Measurements from ENCODE around the gene DACH1. TPM values are rescaled to one million over a fixed set of nuclear protein-coding genes. Genes with fewer than 3 reads are reported as not detected.

DACH1 gene
- total RNA-seq, 4 donors from 2014 or later: 0.38 to 5.8 (median 2.5) TPM

GRCh38 chr13:71603255-71603654 is 263.7 kb downstream of the DACH1 start:
- TF ChIP-seq CTCF (IDR thresholded peaks at IDR 0.05) (no peak), POLR2A (IDR thresholded peaks at IDR 0.05) (no peak)
- DNase-seq (ENCODE audit: low spot score in 2 of 2): no peak
- 88 to 89% methylated on average over 2 of the region's 2 CpGs for WGBS, 2 donors
- H3K4me3 ChIP-seq (ENCODE audit: low read depth, poor library complexity, severe bottlenecking): no peak overlapping the region
- intact Hi-C loops (cut with DNase I; ENCODE audit: low total_unique reads): no loop called here

GRCh38 chr13:71602344-71602743 is 264.7 kb downstream of the DACH1 start:
- 46 to 48% methylated on average over 3 of the region's 3 CpGs for WGBS, 2 donors
- TF ChIP-seq POLR2A (IDR thresholded peaks at IDR 0.05) (no peak), CTCF (IDR thresholded peaks at IDR 0.05) (no peak)
- intact Hi-C loops (cut with DNase I; ENCODE audit: low total_unique reads): no loop called here

GRCh38 chr13:71597150-71597549 is 269.9 kb downstream of the DACH1 start:
- WGBS, 2 donors: 86 to 88% methylated on average over 1 of the region's 1 CpG
- intact Hi-C loops (cut with DNase I; ENCODE audit: low total_unique reads): no loop called here
- DNase-seq (ENCODE audit: low spot score in 2 of 2): no peak
- no peak overlapping the region for H3K4me3 ChIP-seq (ENCODE audit: low read depth, poor library complexity, severe bottlenecking)
- TF ChIP-seq POLR2A (IDR thresholded peaks at IDR 0.05) (no peak), CTCF (IDR thresholded peaks at IDR 0.05) (no peak)

More at GRCh38 chr13:71602344-71602743, 264.7 kb downstream of the DACH1 start:
- H3K4me3 ChIP-seq (ENCODE audit: low read depth, poor library complexity, severe bottlenecking): no peak overlapping the region
- DNase-seq (ENCODE audit: low spot score in 2 of 2): no peak

- intact Hi-C loops (cut with DNase I; ENCODE audit: low total_unique reads): no loop called here
- H3K4me3 ChIP-seq (ENCODE audit: low read depth, poor library complexity, severe bottlenecking): no peak overlapping the region
- DNase-seq (ENCODE audit: low spot score in 2 of 2): no peak
- TF ChIP-seq POLR2A (IDR thresholded peaks at IDR 0.05): no peak
- no peak for TF ChIP-seq CTCF (IDR thresholded peaks at IDR 0.05)
- WGBS, 2 donors: 92 to 95% methylated on average over 3 of the region's 3 CpGs
Measured at GRCh38 chr13:71596116-71596515, 270.9 kb downstream of the DACH1 start.

- no peak overlapping the region for H3K4me3 ChIP-seq (ENCODE audit: low read depth, poor library complexity, severe bottlenecking)
- intact Hi-C loops (cut with DNase I; ENCODE audit: low total_unique reads): no loop called here
- DNase-seq (ENCODE audit: low spot score in 2 of 2): no peak
- no peak for TF ChIP-seq POLR2A (IDR thresholded peaks at IDR 0.05)
- TF ChIP-seq CTCF (IDR thresholded peaks at IDR 0.05): no peak
Measured at GRCh38 chr13:71593566-71593965, 273.4 kb downstream of the DACH1 start.

- H3K4me3 ChIP-seq (ENCODE audit: low read depth, poor library complexity, severe bottlenecking): no peak overlapping the region
- DNase-seq (ENCODE audit: low spot score in 2 of 2): no peak
- no peak for TF ChIP-seq POLR2A (IDR thresholded peaks at IDR 0.05)
- TF ChIP-seq CTCF (IDR thresholded peaks at IDR 0.05): no peak
- intact Hi-C loops (cut with DNase I; ENCODE audit: low total_unique reads): no loop called here
Measured at GRCh38 chr13:71591374-71591773, 275.6 kb downstream of the DACH1 start.

Data from lower leg skin (tissue), 4 donors.